GM19328 (cell line): Measurements from ENCODE around the gene RAB11FIP4.

Experiments used
- ATAC-seq: cut with Tn5 transposase; IDR thresholded peaks from one replicate; pipeline ENCODE4 v1.9.1; 2021; ENCODE audit warnings: mild to moderate bottlenecking, moderate library complexity; ENCODE audit not compliant: unreplicated experiment

RAB11FIP4 gene

GRCh38 chr17:31561469-31562375, 170.2 kb downstream of the RAB11FIP4 start:
- no peak for ATAC-seq

GRCh38 chr17:31562376-31562840, 170.9 kb downstream of the RAB11FIP4 start:
- no peak for ATAC-seq

- no peak for ATAC-seq
Observed at GRCh38 chr17:31564291-31564690, 172.8 kb downstream of the RAB11FIP4 start.

GRCh38 chr17:31564883-31565301, 173.4 kb downstream of the RAB11FIP4 start:
- ATAC-seq: no peak

- no peak for ATAC-seq
Observed at GRCh38 chr17:31565652-31566051, 174.2 kb downstream of the RAB11FIP4 start.

- ATAC-seq: no peak
Observed at GRCh38 chr17:31566247-31566991, 174.9 kb downstream of the RAB11FIP4 start.

GRCh38 chr17:31566992-31567373, 175.5 kb downstream of the RAB11FIP4 start:
- ATAC-seq: no peak

- ATAC-seq: no peak
Observed at GRCh38 chr17:31568121-31568520, 176.6 kb downstream of the RAB11FIP4 start.

- ATAC-seq: no peak
Observed at GRCh38 chr17:31568539-31568938, 177.1 kb downstream of the RAB11FIP4 start.

GRCh38 chr17:31570231-31570630, 178.8 kb downstream of the RAB11FIP4 start:
- ATAC-seq: no peak

GRCh38 chr17:31570951-31571892, 179.7 kb downstream of the RAB11FIP4 start:
- no peak for ATAC-seq

- no peak for ATAC-seq
Observed at GRCh38 chr17:31572341-31572740, 180.9 kb downstream of the RAB11FIP4 start.

- no peak for ATAC-seq
Observed at GRCh38 chr17:31573047-31573446, 181.6 kb downstream of the RAB11FIP4 start.

GRCh38 chr17:31573861-31574260, 182.4 kb downstream of the RAB11FIP4 start:
- no peak for ATAC-seq

- no peak for ATAC-seq
Observed at GRCh38 chr17:31574458-31574857, 183.0 kb downstream of the RAB11FIP4 start.

GRCh38 chr17:31575043-31575442, 183.6 kb downstream of the RAB11FIP4 start:
- ATAC-seq: no peak

- ATAC-seq: no peak
Observed at GRCh38 chr17:31579265-31579664, 187.8 kb downstream of the RAB11FIP4 start.

- ATAC-seq: no peak
Observed at GRCh38 chr17:31580316-31580705, 188.8 kb downstream of the RAB11FIP4 start.

GRCh38 chr17:31580706-31581490, 189.4 kb downstream of the RAB11FIP4 start:
- no peak for ATAC-seq

GRCh38 chr17:31581491-31581890, 190.0 kb downstream of the RAB11FIP4 start:
- ATAC-seq: no peak
